K562 (cell line): Measurements from ENCODE around the gene CTDSP1. TPM values are rescaled to one million over a fixed set of nuclear protein-coding genes. Genes with fewer than 3 reads are reported as not detected.

ENCODE experiments used
- ATF3 ChIP-seq, 2 experiments: fragments of 450-650 bp in 1 of 2; sonication (generic) in 1 of 2; formaldehyde crosslinking in 1 of 2; IDR thresholded peaks in 1 of 2; conservative IDR thresholded peaks in 1 of 2; 2 replicates each; pipeline versions ENCODE4 v1.6.1 to v1.8.1; 2016 to 2023; ENCODE audit warnings: mild to moderate bottlenecking in 2 of 2, moderate library complexity in 2 of 2, inconsistent platforms in 1 of 2, missing genetic modification reagents in 1 of 2
- CBX8 ChIP-seq: fragments of 200-600 bp; sonication (generic); IDR thresholded peaks from 2 replicates; pipeline ENCODE4 v1.6.1; 2012; ENCODE audit warnings: borderline replicate concordance, mixed run types, low read depth, mild to moderate bottlenecking, moderate library complexity, mixed read lengths, low read length, control low read depth, inconsistent platforms; ENCODE audit not compliant: poor library complexity, severe bottlenecking; ENCODE audit errors: extremely low read depth
- DMBX1 ChIP-seq: fragments of 250-450 bp; sonication (Bioruptor Pico); IDR thresholded peaks from 2 replicates; pipeline ENCODE4 v1.8.0; 2022; ENCODE audit warnings: inconsistent platforms, mild to moderate bottlenecking, moderate library complexity, borderline replicate concordance
- E4F1 ChIP-seq: fragments of 250-450 bp; sonication (Bioruptor Pico); IDR thresholded peaks from 2 replicates; pipeline ENCODE4 v1.5.0; 2021; ENCODE audit warnings: mild to moderate bottlenecking, borderline replicate concordance
- IFI16 ChIP-seq: fragments of 250-450 bp; sonication (Bioruptor Pico); IDR thresholded peaks from 2 replicates; pipeline ENCODE4 v2.1.2; 2022; ENCODE audit warnings: mild to moderate bottlenecking, inconsistent platforms
- ILF3 ChIP-seq: fragments of 450-650 bp; IDR thresholded peaks from 2 replicates; pipeline ENCODE4 v1.6.1; 2018; ENCODE audit warnings: antibody characterized with exemption, mild to moderate bottlenecking, moderate library complexity, borderline replicate concordance
- JUNB ChIP-seq: fragments of 450-650 bp; formaldehyde crosslinking; conservative IDR thresholded peaks from 2 replicates; pipeline ENCODE4 v1.4.0; 2020; ENCODE audit warnings: mild to moderate bottlenecking
- LARP7 ChIP-seq: fragments of 450-650 bp; IDR thresholded peaks from 2 replicates; pipeline ENCODE4 v1.6.1; 2016
- LEF1 ChIP-seq: fragments of 450-650 bp; IDR thresholded peaks from 2 replicates; pipeline ENCODE4 v1.6.1; 2016; ENCODE audit warnings: mild to moderate bottlenecking
- MTA1 ChIP-seq: fragments of 450-650 bp; IDR thresholded peaks from 2 replicates; pipeline ENCODE4 v1.6.1; 2017; ENCODE audit warnings: borderline replicate concordance
- NELFE ChIP-seq: IDR thresholded peaks from 2 replicates; pipeline ENCODE4 v1.6.1; 2011; ENCODE audit warnings: mild to moderate bottlenecking; ENCODE audit not compliant: insufficient read depth, insufficient read length
- RNF2 ChIP-seq: sonication (generic); IDR thresholded peaks from 2 replicates; pipeline ENCODE4 v1.6.1; 2016
- STAG1 ChIP-seq: sonication (generic); formaldehyde crosslinking; IDR thresholded peaks from 2 replicates; pipeline ENCODE4 v1.5.0; 2020; ENCODE audit warnings: missing genetic modification reagents, borderline replicate concordance
- TRIM25 ChIP-seq: fragments of 450-650 bp; IDR thresholded peaks from 2 replicates; pipeline ENCODE4 v1.7.0; 2016; ENCODE audit warnings: borderline replicate concordance
- polyA plus RNA-seq, 8 experiments: library from polyadenylated mRNA; depleted of rRNA in 4 of 8; stranded (reverse) in 5 of 8; unstranded in 3 of 8; fragments of >200 nt; fragmentation: Nextera tagmentation in 2 of 8; fragmentation: Illumina TruSeq in 1 of 8; extraction: Ambion mirVana in 2 of 8; extraction: Trizol in 1 of 8; gene quantifications; 2 replicates each; pipeline versions ENCODE4 v1.2.1 to v1.2.3, GENCODE V29; 2011 to 2014; ENCODE audit warnings: inconsistent platforms in 1 of 8, missing spikeins in 1 of 8
- total RNA-seq, 7 experiments: library from RNA; depleted of rRNA in 6 of 7; stranded (reverse); fragments of >200 nt in 6 of 7; fragmentation: Illumina TruSeq in 2 of 7; extraction: Trizol in 2 of 7; gene quantifications; 2 replicates each; pipeline versions ENCODE4 v1.2.1 to v1.2.3, GENCODE V29; 2011 to 2021; ENCODE audit warnings: low replicate concordance in 1 of 7
- TF ChIP-seq, protein P1 (sequence below), 2 experiments: fragments of 250-450 bp in 1 of 2; fragments of 450-650 bp in 1 of 2; sonication (Bioruptor Pico) in 1 of 2; IDR thresholded peaks; 2 replicates each; pipeline versions ENCODE4 v1.6.1 to v1.8.0; 2016 to 2021; ENCODE audit warnings: mild to moderate bottlenecking in 2 of 2, moderate library complexity in 2 of 2, missing compliant biosample characterization in 1 of 2, missing genetic modification characterization in 1 of 2
- TF ChIP-seq, protein P2 (sequence below): sonication (generic); formaldehyde crosslinking; IDR thresholded peaks from 2 replicates; pipeline ENCODE4 v1.8.1; 2022; ENCODE audit warnings: missing genetic modification reagents
- TF ChIP-seq, protein P3 (sequence below): sonication (generic); formaldehyde crosslinking; IDR thresholded peaks from 2 replicates; pipeline ENCODE4 v1.8.1; 2023; ENCODE audit warnings: mild to moderate bottlenecking, missing genetic modification reagents

CTDSP1 gene
- total and polyA plus RNA-seq, 9 of the 15 experiments (the other 6 are each of a cell fraction or from before 2014, with no cell fraction given) = 2.4 to 74.8 (median 45.8) TPM

GRCh38 chr2:218422403-218423086 lies 22.9 kb downstream of the CTDSP1 start (continued):
- TF ChIP-seq, protein P1, sequence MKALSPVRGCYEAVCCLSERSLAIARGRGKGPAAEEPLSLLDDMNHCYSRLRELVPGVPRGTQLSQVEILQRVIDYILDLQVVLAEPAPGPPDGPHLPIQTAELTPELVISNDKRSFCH (CRISPR knock-in tag; IDR thresholded peaks at IDR 0.05) = no peak
- TF ChIP-seq, protein P1 (tag; IDR thresholded peaks at IDR 0.05) = no peak
- TF ChIP-seq, protein P2, sequence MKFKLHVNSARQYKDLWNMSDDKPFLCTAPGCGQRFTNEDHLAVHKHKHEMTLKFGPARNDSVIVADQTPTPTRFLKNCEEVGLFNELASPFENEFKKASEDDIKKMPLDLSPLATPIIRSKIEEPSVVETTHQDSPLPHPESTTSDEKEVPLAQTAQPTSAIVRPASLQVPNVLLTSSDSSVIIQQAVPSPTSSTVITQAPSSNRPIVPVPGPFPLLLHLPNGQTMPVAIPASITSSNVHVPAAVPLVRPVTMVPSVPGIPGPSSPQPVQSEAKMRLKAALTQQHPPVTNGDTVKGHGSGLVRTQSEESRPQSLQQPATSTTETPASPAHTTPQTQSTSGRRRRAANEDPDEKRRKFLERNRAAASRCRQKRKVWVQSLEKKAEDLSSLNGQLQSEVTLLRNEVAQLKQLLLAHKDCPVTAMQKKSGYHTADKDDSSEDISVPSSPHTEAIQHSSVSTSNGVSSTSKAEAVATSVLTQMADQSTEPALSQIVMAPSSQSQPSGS = no peak
- TF ChIP-seq TRIM25 (no peak), LARP7 (no peak), LEF1 (peak; percentile 77), STAG1 (CRISPR knock-in tag) (no peak), IFI16 (CRISPR knock-in tag) (no peak), ATF3 (IDR thresholded peaks at IDR 0.05) (peak; percentile 89), ATF3 (CRISPR knock-in tag; conservative IDR thresholded peaks at IDR 0.05) (peak; percentile 94), RNF2 (peak; percentile 55; the same call in 1 of the 2 replicates), CBX8 (no peak), E4F1 (no peak), MTA1 (peak; percentile 69; the same call in 1 of the 2 replicates), DMBX1 (0 out of 2 replicates have a peak, but pooled peaks have one; percentile 39), ILF3 (no peak), NELFE (no peak), JUNB (CRISPR knock-in tag) (no peak)
- TF ChIP-seq, protein P3, sequence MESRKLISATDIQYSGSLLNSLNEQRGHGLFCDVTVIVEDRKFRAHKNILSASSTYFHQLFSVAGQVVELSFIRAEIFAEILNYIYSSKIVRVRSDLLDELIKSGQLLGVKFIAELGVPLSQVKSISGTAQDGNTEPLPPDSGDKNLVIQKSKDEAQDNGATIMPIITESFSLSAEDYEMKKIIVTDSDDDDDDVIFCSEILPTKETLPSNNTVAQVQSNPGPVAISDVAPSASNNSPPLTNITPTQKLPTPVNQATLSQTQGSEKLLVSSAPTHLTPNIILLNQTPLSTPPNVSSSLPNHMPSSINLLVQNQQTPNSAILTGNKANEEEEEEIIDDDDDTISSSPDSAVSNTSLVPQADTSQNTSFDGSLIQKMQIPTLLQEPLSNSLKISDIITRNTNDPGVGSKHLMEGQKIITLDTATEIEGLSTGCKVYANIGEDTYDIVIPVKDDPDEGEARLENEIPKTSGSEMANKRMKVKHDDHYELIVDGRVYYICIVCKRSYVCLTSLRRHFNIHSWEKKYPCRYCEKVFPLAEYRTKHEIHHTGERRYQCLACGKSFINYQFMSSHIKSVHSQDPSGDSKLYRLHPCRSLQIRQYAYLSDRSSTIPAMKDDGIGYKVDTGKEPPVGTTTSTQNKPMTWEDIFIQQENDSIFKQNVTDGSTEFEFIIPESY (CRISPR knock-in tag) = no peak
